ENCODE results near the gene FOXP1. TPM values are rescaled to one million over a fixed set of nuclear protein-coding genes. Genes with fewer than 3 reads are reported as not detected.

The FOXP1 gene
- total RNA-seq, 1 experiment from 2014 or later: 75.3 TPM

DNA sequence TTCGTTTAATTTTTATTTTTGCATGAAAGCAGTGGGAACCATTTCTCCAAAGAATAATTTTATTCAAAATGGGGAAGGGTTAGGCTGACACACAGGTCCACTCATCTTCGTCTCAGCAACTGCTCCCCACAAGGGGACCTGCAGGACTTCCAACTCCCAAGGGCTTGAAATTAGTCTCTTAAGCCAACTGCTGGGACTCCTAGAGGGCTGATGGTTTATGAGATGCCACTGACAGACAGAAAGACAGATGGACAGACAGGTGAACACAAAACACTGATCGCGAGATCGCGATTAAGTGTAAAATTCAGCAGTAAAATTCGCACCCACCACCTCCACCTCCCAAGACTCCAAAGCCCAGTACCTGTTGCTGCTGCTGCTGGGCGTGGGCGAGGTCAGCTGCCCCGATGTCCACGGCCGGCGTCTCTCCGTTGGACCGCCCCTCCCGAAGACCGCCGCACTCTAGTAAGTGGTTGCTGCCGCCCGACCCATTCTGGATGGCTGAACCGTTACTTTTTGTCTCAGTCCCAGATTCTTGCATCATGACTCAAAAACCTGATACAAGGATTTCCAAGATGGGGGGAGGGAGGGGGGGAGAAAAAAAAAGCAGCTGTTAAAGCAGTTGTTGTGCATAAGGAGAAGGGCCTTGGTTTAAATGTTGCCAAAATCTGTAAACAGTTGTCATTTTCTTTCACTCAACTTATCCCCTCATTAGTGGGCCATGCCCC is 385.5 kb downstream of the FOXP1 start:
- Mint-ChIP-seq H3K9me3 (no peaks in the 10 kb centered on the region; a peak in 1 of 5 replicates), H3K36me3 (ENCODE audit: insufficient read depth in 1 of 3, low read depth in 3 of 3) (peaks cover 0 to 16% (median 4%) of the 10 kb centered on the region in 3 experiments; a peak in 3 of 7 replicates), H3K27me3 (ENCODE audit: low read depth) (no peaks in the 10 kb centered on the region), H3K27ac (peak overlapping the region in 2 of 3 experiments; percentile 65 to 74; a peak in 3 of 7 replicates), H3K4me1 (peaks cover 19 to 26% of the 10 kb centered on the region in 2 experiments), H3K4me3 (no peak overlapping the region)
- Histone ChIP-seq H2BK12ac (ENCODE audit: insufficient read length, low read depth, low read length) (no peak overlapping the region), H3K4ac (ENCODE audit: low read depth, low read length) (no peak overlapping the region), H3K56ac (ENCODE audit: insufficient read length, low read depth, low read length) (no peak overlapping the region), H3K27me3 (ENCODE audit: insufficient read depth, low read length) (no peaks in the 10 kb centered on the region), H4K91ac (ENCODE audit: insufficient read length, low read depth, low read length) (no peak overlapping the region), H3K23ac (ENCODE audit: insufficient read length, low read depth, low read length) (no peak overlapping the region), H3K14ac (ENCODE audit: insufficient read depth, low read length) (no peak overlapping the region), H2AFZ (ENCODE audit: low read length) (no peak overlapping the region), H2BK20ac (ENCODE audit: low read depth, low read length, poor library complexity, severe bottlenecking) (no peak overlapping the region), H2BK15ac (ENCODE audit: low read depth, low read length) (no peak overlapping the region), H3K27ac (ENCODE audit: insufficient read length, low read depth, low read length) (no peak overlapping the region), H3K4me2 (ENCODE audit: insufficient read depth, insufficient read length, low read length) (no peak overlapping the region), H4K20me1 (ENCODE audit: control insufficient read depth, insufficient read depth, insufficient read length) (no peaks in the 10 kb centered on the region), H3K18ac (ENCODE audit: insufficient read length, low read depth, low read length) (no peak overlapping the region), H3K23me2 (ENCODE audit: insufficient read length, low read depth, low read length, poor library complexity, severe bottlenecking) (no peaks in the 10 kb centered on the region), H3K79me2 (ENCODE audit: insufficient read depth, low read length) (no peaks in the 10 kb centered on the region), H3K4me1 (ENCODE audit: insufficient read depth, low read length) (peaks cover 2% of the 10 kb centered on the region; the same call in 1 of the 2 replicates), H2AK5ac (ENCODE audit: insufficient read length, low read length) (no peak overlapping the region), H3K9me3 (ENCODE audit: control insufficient read depth, low read depth, low read length) (no peaks in the 10 kb centered on the region), H3K79me1 (ENCODE audit: insufficient read depth, low read depth, low read length, poor library complexity, severe bottlenecking) (peaks cover 2% of the 10 kb centered on the region), H2BK5ac (ENCODE audit: insufficient read length, low read length) (no peak overlapping the region), H3T11ph (ENCODE audit: low read length) (no peak overlapping the region), H4K5ac (ENCODE audit: insufficient read length, low read depth, low read length) (no peak overlapping the region), H2BK120ac (ENCODE audit: low read depth, low read length, poor library complexity, severe bottlenecking) (no peak overlapping the region), H4K8ac (replicated peaks; ENCODE audit: insufficient read length, low read depth, low read length) (no peak overlapping the region), H3K9ac (ENCODE audit: extremely low read depth, insufficient read length, low read length) (no peak overlapping the region)
- DNase-seq: no peak
- WGBS (ENCODE audit: extremely low coverage, insufficient read length, low lambda C conversion rate): no CpG with 5 or more reads among the region's 21 CpGs
- TF ChIP-seq, protein P1, sequence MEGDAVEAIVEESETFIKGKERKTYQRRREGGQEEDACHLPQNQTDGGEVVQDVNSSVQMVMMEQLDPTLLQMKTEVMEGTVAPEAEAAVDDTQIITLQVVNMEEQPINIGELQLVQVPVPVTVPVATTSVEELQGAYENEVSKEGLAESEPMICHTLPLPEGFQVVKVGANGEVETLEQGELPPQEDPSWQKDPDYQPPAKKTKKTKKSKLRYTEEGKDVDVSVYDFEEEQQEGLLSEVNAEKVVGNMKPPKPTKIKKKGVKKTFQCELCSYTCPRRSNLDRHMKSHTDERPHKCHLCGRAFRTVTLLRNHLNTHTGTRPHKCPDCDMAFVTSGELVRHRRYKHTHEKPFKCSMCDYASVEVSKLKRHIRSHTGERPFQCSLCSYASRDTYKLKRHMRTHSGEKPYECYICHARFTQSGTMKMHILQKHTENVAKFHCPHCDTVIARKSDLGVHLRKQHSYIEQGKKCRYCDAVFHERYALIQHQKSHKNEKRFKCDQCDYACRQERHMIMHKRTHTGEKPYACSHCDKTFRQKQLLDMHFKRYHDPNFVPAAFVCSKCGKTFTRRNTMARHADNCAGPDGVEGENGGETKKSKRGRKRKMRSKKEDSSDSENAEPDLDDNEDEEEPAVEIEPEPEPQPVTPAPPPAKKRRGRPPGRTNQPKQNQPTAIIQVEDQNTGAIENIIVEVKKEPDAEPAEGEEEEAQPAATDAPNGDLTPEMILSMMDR (conservative IDR thresholded peaks at IDR 0.05): no peak

Data from H9 (cell line).